ENCODE data around the gene SEMA3E. TPM values are rescaled to one million over a fixed set of nuclear protein-coding genes. Genes with fewer than 3 reads are reported as not detected.
A peak's percentile ranks its signal among the peaks of the same experiment; 100 is the strongest.

The SEMA3E gene
- total and polyA plus RNA-seq, 4 donors, result 1.0 to 23.5 (median 3.1) TPM

DNA sequence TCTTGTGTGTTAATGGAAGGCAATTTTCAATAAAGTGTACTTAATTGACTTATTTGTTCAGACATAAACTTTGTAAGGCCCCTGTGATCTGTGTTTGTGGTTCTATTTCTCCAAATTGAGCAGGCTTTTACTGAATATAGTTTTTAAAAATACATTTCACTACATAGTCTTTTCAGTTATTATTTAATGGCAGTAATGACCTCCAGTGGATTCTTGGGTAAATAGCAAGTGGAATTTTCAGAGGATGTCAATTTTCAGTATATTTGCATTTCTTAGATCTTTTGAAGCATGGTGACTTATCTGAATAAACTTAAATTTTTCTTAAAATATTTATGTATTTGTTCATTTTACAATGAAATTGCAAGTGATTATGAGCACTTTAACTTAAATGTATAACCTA is 283.2 kb downstream of the SEMA3E start:
- peak in 2 of 3 donors; percentile 34 to 43 for DNase-seq
- Histone ChIP-seq H3K4me3 (no peak overlapping the region), H3K27me3 (ENCODE audit: control insufficient read depth in 3 of 3, insufficient read depth in 3 of 3, low read length in 2 of 3) (no peaks in the 10 kb centered on the region), H3K36me3 (ENCODE audit: control insufficient read depth in 4 of 4, insufficient read depth in 4 of 4, low read length in 4 of 4) (no peaks in the 10 kb centered on the region), H3K9me3 (ENCODE audit: control insufficient read depth in 4 of 4, insufficient read depth in 3 of 4, low read length in 3 of 4) (no peaks in the 10 kb centered on the region), H3K27ac (ENCODE audit: low read depth in 1 of 2, low read length in 1 of 2) (no peak overlapping the region), H3K4me1 (ENCODE audit: control insufficient read depth in 5 of 5, insufficient read depth in 5 of 5, low read length in 5 of 5) (peaks cover 0 to 16% (median 4%) of the 10 kb centered on the region in 5 donors), H3K9ac (ENCODE audit: insufficient read depth in 1 of 2, low read length in 2 of 2) (no peak overlapping the region)
- TF ChIP-seq, protein P1, sequence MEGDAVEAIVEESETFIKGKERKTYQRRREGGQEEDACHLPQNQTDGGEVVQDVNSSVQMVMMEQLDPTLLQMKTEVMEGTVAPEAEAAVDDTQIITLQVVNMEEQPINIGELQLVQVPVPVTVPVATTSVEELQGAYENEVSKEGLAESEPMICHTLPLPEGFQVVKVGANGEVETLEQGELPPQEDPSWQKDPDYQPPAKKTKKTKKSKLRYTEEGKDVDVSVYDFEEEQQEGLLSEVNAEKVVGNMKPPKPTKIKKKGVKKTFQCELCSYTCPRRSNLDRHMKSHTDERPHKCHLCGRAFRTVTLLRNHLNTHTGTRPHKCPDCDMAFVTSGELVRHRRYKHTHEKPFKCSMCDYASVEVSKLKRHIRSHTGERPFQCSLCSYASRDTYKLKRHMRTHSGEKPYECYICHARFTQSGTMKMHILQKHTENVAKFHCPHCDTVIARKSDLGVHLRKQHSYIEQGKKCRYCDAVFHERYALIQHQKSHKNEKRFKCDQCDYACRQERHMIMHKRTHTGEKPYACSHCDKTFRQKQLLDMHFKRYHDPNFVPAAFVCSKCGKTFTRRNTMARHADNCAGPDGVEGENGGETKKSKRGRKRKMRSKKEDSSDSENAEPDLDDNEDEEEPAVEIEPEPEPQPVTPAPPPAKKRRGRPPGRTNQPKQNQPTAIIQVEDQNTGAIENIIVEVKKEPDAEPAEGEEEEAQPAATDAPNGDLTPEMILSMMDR (IDR thresholded peaks at IDR 0.05; ENCODE audit: control extremely low read depth, extremely low read depth), result no peak
- no peak for ATAC-seq (ENCODE audit: insufficient read depth, low FRiP score)

DNA sequence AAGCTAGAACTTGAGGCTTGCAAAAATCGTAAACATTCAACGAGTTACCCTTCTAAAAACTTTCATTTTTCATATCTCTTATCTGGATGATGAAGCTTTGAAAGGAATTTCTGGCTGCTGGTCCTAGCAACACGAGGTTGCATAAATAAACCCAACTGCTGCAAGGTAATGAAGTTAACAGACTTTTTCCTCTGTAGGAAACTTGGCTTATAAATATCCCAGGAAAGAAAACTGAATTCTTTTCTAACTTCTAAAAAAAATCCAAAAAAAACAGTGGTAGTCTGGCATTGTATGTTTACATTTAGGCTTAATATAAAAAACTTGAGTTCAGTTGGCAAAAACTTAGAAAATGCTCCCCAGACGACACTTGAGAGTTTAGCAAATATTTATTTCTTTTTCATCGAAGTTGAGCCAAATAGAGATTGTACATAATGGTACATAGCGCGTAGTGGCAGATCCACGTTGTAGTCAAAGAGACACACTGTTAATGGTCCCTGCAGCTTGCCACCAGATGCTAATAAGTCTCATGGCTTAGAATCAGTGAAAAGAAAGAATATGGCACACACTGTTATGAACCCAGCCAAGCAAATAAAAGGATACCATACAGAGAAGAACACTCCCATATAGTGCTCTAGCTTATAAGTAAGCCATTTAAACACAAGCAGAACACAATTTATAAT is 285.9 kb downstream of the SEMA3E start:
- no peak overlapping the region for H3K4me3 ChIP-seq
- no peaks in the 10 kb centered on the region for H3K27me3 ChIP-seq (ENCODE audit: control insufficient read depth in 3 of 3, insufficient read depth in 3 of 3, low read length in 2 of 3)
- H3K9ac ChIP-seq (ENCODE audit: insufficient read depth in 1 of 2, low read length in 2 of 2), result no peak overlapping the region
- no peak overlapping the region for H3K27ac ChIP-seq (ENCODE audit: low read depth in 1 of 2, low read length in 1 of 2)
- DNase-seq (peak; percentile 58 to 92 (median 87)), ATAC-seq (ENCODE audit: insufficient read depth, low FRiP score) (no peak)
- no peaks in the 10 kb centered on the region for H3K9me3 ChIP-seq (ENCODE audit: control insufficient read depth in 4 of 4, insufficient read depth in 3 of 4, low read length in 3 of 4)
- H3K36me3 ChIP-seq (ENCODE audit: control insufficient read depth in 4 of 4, insufficient read depth in 4 of 4, low read length in 4 of 4), result no peaks in the 10 kb centered on the region
- TF ChIP-seq, protein P1 (IDR thresholded peaks at IDR 0.05; ENCODE audit: control extremely low read depth, extremely low read depth), result no peak
- WGBS, 2 donors, result 37 to 58% methylated on average over 8 of the region's 8 CpGs
- H3K4me1 ChIP-seq (ENCODE audit: control insufficient read depth in 5 of 5, insufficient read depth in 5 of 5, low read length in 5 of 5), result peaks cover 0 to 16% (median 4%) of the 10 kb centered on the region in 5 donors

DNA sequence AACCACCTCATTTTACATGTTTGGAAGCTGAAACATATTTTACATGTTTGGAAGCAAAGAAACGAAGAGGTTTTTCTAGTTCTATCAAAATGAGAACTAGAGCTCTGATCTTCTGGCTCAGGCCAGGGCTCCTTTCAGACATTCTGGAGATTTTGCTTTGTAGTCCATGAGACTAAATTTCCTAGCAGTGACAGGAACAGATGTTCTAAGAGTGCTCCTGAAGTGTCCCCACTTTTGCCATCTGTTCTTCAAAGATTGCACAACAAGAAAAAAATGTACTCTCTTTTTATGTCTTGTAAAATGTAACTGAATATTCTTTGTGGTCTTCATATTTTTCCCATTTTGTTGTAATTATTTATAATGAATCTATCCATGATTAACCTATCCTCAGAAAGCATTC is 289.8 kb downstream of the SEMA3E start:
- Histone ChIP-seq H3K4me1 (ENCODE audit: control insufficient read depth in 5 of 5, insufficient read depth in 5 of 5, low read length in 5 of 5) (peaks cover 0 to 16% (median 4%) of the 10 kb centered on the region in 5 donors), H3K9me3 (ENCODE audit: control insufficient read depth in 4 of 4, insufficient read depth in 3 of 4, low read length in 3 of 4) (no peaks in the 10 kb centered on the region), H3K9ac (ENCODE audit: insufficient read depth in 1 of 2, low read length in 2 of 2) (no peak overlapping the region), H3K4me3 (no peak overlapping the region), H3K36me3 (ENCODE audit: control insufficient read depth in 4 of 4, insufficient read depth in 4 of 4, low read length in 4 of 4) (no peaks in the 10 kb centered on the region), H3K27ac (ENCODE audit: low read depth in 1 of 2, low read length in 1 of 2) (no peak overlapping the region), H3K27me3 (ENCODE audit: control insufficient read depth in 3 of 3, insufficient read depth in 3 of 3, low read length in 2 of 3) (no peaks in the 10 kb centered on the region)
- ATAC-seq (ENCODE audit: insufficient read depth, low FRiP score), result no peak
- WGBS, 2 donors, result 66 to 76% methylated on average over 1 of the region's 1 CpG
- TF ChIP-seq, protein P1 (IDR thresholded peaks at IDR 0.05; ENCODE audit: control extremely low read depth, extremely low read depth), result no peak
- DNase-seq, result peak in 1 of 3 donors; percentile 3

DNA sequence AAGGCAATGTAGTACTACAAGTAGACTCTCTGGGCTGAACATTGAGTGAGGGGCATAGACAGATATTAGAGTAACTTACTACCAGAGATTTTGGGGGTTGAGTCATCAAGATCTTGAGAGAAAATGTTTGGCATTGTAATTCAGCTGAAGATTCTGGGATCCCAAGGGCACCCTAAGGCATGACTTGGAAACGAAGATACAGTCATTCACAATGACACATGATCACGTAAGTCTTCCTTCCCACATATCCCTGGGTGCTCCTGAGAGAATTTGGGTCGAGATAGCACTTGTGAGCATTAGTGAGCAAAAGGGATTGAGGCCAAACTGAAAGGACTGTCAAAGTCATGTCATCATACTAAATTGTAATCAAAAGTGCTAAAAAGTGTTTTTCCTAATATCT is 293.8 kb downstream of the SEMA3E start:
- ATAC-seq (ENCODE audit: insufficient read depth, low FRiP score) (no peak), DNase-seq (no peak)
- TF ChIP-seq, protein P1 (IDR thresholded peaks at IDR 0.05; ENCODE audit: control extremely low read depth, extremely low read depth), result no peak
- Histone ChIP-seq H3K36me3 (ENCODE audit: control insufficient read depth in 4 of 4, insufficient read depth in 4 of 4, low read length in 4 of 4) (no peaks in the 10 kb centered on the region), H3K9me3 (ENCODE audit: control insufficient read depth in 4 of 4, insufficient read depth in 3 of 4, low read length in 3 of 4) (peaks cover 0 to 3% (median 1%) of the 10 kb centered on the region in 4 donors), H3K9ac (ENCODE audit: insufficient read depth in 1 of 2, low read length in 2 of 2) (no peak overlapping the region), H3K4me3 (no peak overlapping the region), H3K27me3 (ENCODE audit: control insufficient read depth in 3 of 3, insufficient read depth in 3 of 3, low read length in 2 of 3) (no peaks in the 10 kb centered on the region), H3K27ac (ENCODE audit: low read depth in 1 of 2, low read length in 1 of 2) (no peak overlapping the region), H3K4me1 (ENCODE audit: control insufficient read depth in 5 of 5, insufficient read depth in 5 of 5, low read length in 5 of 5) (no peaks in the 10 kb centered on the region)
- WGBS, 2 donors, result 76 to 78% methylated on average over 3 of the region's 3 CpGs

All from lung (tissue), 12 donors.